Hepatocyte (in vitro differentiated cells): ENCODE results near the gene MAP3K2.

Experiments
- EZH2 ChIP-seq: fragments of 200-600 bp; sonication (generic); IDR thresholded peaks from 2 replicates; pipeline ENCODE4 v1.6.1; 2016; ENCODE audit warnings: antibody characterized with exemption, mild to moderate bottlenecking, borderline replicate concordance
- TF ChIP-seq, protein P1 (sequence below): fragments of 200-600 bp; sonication (generic); IDR thresholded peaks from 2 replicates; pipeline ENCODE4 v1.5.1; 2016; ENCODE audit warnings: antibody characterized with exemption, mild to moderate bottlenecking; ENCODE audit not compliant: poor library complexity

- TF ChIP-seq, protein P1, sequence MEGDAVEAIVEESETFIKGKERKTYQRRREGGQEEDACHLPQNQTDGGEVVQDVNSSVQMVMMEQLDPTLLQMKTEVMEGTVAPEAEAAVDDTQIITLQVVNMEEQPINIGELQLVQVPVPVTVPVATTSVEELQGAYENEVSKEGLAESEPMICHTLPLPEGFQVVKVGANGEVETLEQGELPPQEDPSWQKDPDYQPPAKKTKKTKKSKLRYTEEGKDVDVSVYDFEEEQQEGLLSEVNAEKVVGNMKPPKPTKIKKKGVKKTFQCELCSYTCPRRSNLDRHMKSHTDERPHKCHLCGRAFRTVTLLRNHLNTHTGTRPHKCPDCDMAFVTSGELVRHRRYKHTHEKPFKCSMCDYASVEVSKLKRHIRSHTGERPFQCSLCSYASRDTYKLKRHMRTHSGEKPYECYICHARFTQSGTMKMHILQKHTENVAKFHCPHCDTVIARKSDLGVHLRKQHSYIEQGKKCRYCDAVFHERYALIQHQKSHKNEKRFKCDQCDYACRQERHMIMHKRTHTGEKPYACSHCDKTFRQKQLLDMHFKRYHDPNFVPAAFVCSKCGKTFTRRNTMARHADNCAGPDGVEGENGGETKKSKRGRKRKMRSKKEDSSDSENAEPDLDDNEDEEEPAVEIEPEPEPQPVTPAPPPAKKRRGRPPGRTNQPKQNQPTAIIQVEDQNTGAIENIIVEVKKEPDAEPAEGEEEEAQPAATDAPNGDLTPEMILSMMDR, result no peak
- TF ChIP-seq EZH2, result no peak
Observed at GRCh38 chr2:127365211-127365643, 22.5 kb downstream of the MAP3K2 start.
